HG03575 (cell line): ENCODE results near the gene TCP11X1.
"Not testable (repeated sequence)": the region's sequence is repeated elsewhere in the genome, so short reads cannot be mapped to it uniquely, and the experiment has no call there.

Source experiments
- ATAC-seq: cut with Tn5 transposase; IDR thresholded peaks from one replicate; pipeline ENCODE4 v1.9.1; 2021; ENCODE audit not compliant: unreplicated experiment, insufficient number of reproducible peaks, low FRiP score; ENCODE audit errors: extremely low read depth

The TCP11X1 gene

GRCh38 chrX:102214986-102215385 lies at the start of gene TCP11X1:
TSS of gene TCP11X1 (plus strand) at chrX:102215301.
- not testable (repeated sequence) for ATAC-seq

GRCh38 chrX:102185967-102186720 lies 29.0 kb upstream of the TCP11X1 start:
- ATAC-seq: no peak

GRCh38 chrX:102207940-102208339 lies 7.2 kb upstream of the TCP11X1 start:
- ATAC-seq: not testable (repeated sequence)

- not testable (repeated sequence) for ATAC-seq
Measured at GRCh38 chrX:102216497-102216896, 1.4 kb downstream of the TCP11X1 start.

- ATAC-seq: not testable (repeated sequence)
Measured at GRCh38 chrX:102235678-102236077, 20.6 kb downstream of the TCP11X1 start.

GRCh38 chrX:102240265-102240664 lies 25.2 kb downstream of the TCP11X1 start:
- ATAC-seq: not testable (repeated sequence)

- not testable (repeated sequence) for ATAC-seq
Measured at GRCh38 chrX:102246893-102247292, 31.8 kb downstream of the TCP11X1 start, which contains the start of gene NXF2. TSS of gene NXF2 (plus strand) at chrX:102247167. CDS start at chrX:102307079, 59,912 bp downstream.

GRCh38 chrX:102272231-102272630 lies 57.1 kb downstream of the TCP11X1 start:
- ATAC-seq: not testable (repeated sequence)
